LNCAP (cell line): ENCODE results near the gene PAX3.

ENCODE experiments used
- TF ChIP-seq, protein P1 (sequence below): fragments of 450-650 bp; IDR thresholded peaks from 2 replicates; pipeline ENCODE4 v1.5.1; 2017; ENCODE audit warnings: mild to moderate bottlenecking

Gene PAX3

DNA sequence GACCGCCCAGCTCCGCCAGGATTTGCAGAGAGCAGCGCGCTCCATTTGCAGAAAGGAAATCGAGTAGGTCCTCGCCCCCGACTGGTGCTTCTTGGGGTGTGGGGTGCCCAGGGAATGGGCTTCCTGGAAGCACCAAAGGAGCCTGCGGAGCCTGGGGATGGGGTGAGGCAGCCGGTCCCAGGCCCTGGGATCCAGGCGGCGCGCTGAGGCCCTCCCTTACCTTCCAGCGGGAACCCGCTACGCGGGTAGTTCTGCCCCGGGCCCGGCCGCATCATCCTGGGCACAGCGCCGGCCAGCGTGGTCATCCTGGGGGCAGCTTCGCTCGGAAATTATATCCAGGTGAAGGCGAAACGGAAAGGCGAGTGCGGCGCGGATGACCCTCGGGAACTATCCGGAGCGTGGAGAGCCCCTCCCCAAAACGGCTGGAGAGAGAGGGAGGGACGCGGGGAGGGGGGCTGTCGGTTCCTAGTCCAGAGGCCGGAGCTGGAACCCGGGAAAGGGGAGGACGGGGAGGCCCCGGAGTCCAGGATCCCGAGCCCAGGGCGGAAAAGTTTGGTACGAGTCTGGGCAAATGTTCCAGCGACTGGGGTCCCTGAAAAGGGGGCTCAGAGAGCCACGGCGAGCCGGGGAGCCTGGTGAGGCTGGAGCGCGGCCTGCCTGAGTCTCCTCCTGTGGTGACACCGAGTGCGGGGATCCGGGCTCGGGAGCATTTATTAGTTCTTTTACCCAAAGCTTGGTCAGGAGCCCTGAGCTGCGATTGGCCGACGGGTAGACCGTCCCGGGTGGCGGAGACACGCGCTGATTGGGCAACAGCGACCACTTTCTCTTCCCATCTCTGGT lies at the start of gene PAX3:
Gene PAX3 (minus strand): TSS at position 688 of the 840 bp plus-strand sequence. CDS start 383 bp downstream, at position 305.
- TF ChIP-seq, protein P1, sequence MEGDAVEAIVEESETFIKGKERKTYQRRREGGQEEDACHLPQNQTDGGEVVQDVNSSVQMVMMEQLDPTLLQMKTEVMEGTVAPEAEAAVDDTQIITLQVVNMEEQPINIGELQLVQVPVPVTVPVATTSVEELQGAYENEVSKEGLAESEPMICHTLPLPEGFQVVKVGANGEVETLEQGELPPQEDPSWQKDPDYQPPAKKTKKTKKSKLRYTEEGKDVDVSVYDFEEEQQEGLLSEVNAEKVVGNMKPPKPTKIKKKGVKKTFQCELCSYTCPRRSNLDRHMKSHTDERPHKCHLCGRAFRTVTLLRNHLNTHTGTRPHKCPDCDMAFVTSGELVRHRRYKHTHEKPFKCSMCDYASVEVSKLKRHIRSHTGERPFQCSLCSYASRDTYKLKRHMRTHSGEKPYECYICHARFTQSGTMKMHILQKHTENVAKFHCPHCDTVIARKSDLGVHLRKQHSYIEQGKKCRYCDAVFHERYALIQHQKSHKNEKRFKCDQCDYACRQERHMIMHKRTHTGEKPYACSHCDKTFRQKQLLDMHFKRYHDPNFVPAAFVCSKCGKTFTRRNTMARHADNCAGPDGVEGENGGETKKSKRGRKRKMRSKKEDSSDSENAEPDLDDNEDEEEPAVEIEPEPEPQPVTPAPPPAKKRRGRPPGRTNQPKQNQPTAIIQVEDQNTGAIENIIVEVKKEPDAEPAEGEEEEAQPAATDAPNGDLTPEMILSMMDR: no peak

DNA sequence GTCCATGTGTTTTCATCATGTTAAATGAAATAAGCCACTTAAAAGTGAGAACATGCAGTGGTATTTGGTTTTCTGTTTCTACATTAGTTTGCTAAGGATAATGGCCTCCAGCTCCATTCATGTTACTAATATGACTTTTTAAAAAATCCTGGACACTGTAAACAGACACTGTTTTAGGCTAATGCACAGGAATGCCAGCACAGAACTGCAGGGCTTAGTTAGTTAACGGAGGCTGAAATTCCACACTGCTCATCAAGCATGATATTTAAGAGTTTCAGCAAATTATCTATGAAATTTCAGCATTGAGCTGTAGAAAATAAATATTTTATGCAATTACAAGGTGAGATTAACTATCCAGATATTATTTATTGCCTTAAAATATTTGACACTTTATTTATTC lies 42.5 kb upstream of the PAX3 start:
- TF ChIP-seq, protein P1: no peak

DNA sequence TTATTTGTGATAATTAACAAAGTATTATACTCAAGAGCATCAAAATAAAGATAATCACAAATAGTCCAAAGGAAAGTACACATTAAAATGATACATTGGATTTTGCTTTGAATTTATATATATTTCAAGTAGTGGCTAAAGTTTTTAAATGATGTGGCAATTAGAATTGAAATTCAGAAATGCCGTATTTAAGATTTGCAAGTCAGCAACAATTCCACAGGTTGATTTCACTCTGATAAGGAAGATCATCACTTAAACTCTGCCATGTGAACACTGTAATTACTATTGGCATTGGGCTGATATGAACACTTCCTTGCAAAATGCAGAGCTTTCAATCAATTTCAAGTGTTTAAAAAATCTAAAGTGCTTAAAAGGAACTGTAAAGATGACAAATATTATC lies 39.6 kb upstream of the PAX3 start:
- TF ChIP-seq, protein P1: no peak

DNA sequence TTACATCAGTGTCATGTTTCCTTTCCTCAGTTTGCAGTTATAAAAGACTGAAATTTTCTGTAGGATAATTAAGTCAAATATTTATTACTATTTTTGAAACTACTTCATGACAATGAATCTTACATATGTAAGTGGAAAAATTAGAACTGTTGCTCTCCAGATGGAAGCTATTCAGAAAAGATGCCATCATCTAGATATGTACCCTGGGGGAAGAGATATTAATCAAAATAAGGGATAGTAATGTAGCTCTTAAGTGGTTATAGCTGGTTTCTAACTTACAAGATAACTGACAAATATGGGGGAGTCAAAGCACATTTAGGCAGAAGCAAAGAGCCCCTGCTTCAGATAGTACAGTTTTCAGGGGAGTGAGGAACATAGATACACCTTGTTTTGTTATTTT lies 38.1 kb upstream of the PAX3 start:
- TF ChIP-seq, protein P1: no peak

DNA sequence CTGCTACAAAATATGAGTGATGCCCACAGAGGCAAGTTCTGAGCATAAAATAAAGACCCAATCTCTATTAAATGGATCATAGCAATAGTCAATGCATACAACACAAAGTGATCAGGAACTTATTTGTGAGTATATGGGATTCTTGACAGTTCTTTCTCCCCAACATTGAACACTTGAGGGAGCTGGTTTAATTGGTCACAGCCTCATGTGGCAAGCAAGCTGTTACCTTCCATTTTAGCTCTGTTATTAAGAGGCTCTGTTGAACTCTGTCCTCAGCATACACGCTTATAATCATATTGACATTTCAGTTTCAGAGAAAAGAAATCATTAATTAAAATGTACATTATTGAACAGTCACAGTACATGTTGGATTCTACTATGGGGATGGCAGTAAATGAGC lies 37.6 kb upstream of the PAX3 start:
- TF ChIP-seq, protein P1: no peak

DNA sequence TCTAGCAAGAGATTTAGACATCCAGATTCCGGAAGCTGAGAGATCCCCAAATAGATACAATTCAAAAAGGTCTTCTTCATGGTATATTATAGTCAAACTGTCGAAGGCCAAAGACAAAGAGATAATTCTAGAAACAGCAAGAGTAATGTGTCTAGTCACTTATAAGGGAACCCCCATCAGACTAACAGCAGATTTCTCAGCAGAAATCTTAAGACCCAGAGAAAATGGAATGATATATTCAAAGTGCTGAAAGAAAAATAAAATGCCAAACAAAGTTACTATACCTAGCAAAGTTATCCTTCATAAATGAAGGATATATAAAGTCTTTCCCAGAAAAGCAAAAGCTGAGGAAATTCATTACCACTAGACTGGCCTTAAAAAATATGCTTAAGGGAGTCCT lies 36.1 kb upstream of the PAX3 start:
- TF ChIP-seq, protein P1: no peak

DNA sequence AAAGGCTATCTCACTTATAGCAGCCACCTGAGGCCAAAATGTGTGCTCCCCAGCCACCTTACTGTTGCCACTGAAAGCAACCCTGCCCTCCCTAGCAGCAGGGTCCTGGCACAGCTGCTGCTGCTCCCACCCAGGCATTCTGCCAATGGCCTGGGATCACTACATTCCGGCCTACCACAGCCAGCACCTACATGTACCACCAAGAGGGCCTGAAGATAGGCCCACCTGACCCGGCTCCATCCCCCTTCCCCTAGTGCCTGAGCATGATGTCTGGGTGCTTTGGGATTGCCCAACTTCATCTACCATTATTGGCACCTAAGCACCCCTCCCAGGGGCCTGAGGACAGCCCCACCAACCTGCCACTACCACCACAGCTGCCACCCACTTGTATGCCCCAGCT lies 34.6 kb upstream of the PAX3 start:
- TF ChIP-seq, protein P1: no peak
